HL-60/S4 treated with phorbol 12-myristate 13-acetate at 8.2 ng/mL for 4 days and 3 days (cell line): ENCODE results near the gene GCAT.

ENCODE experiments used
- in situ Hi-C: fragments of 300-500 bp; cut with MboI; formaldehyde crosslinking; loops from 2 replicates; pipeline ENCODE4 v1.15.0; 2022; ENCODE audit warnings: low sequenced_read_pairs

Gene GCAT

DNA sequence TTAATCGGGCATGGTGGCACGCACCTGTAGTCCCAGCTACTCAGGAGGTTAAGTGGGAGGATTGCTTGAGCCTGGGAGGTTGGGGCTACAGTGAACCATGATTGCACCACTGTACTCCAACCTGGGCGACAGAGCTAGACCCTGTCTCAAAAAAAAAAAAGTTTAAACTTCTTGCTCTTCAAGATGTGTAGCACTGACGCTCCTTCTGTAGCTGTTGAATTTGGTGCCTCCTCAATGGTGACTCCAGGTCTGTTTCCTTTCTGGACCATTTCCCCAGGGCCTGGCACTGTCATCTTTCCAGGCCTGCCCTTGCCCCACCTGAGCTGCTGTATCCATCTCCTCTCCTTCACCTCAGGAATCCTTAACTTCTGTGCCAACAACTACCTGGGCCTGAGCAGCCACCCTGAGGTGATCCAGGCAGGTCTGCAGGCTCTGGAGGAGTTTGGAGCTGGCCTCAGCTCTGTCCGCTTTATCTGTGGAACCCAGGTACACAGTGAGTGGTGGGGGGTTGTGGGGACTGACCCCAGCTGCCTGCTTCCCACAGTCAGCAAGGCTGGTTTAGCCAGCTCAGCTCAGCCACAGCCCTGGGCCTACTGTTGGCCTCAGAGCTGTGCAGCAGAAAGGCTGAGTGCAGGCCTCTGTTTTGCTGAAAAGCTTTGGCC lies 2.1 kb downstream of the GCAT start:
- in situ Hi-C loops, result no loop called here

- in situ Hi-C loops, result no loop called here
Observed at GRCh38 chr22:37811867-37812266, 4.1 kb downstream of the GCAT start.

DNA sequence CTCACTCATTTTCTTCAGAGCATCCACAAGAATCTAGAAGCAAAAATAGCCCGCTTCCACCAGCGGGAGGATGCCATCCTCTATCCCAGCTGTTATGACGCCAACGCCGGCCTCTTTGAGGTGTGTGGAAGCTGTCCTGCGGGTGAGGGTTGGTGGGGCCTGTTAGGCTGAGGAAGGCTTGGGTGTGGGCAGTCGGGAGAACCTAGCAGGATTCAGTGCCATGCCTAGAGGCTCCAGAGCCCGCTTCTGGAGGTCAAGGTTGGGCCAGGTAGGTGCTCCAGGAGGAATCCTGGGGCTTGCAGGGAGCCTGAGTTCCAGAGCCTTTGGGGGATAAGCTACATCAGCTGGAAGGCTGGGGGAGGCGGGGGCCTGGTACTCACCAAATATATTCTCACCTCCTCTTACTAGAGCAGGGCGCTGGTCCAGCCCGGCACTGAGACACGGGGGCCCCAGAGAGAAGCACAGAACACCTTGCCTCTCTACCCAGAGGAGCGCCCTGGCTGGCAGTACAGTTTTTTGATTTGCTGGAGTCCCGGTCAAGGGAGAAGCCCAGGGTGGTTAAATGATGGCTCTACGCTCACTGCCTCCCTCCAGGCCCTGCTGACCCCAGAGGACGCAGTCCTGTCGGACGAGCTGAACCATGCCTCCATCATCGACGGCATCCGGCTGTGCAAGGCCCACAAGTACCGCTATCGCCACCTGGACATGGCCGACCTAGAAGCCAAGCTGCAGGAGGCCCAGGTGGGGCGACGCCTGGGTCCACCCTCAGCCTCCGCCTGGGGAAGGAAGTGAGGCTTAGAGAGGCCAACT lies 5.3 kb downstream of the GCAT start:
- in situ Hi-C loops, result no loop called here

- in situ Hi-C loops, result no loop called here
Observed at GRCh38 chr22:37815593-37815992, 7.9 kb downstream of the GCAT start.

- in situ Hi-C loops, result no loop called here
Observed at GRCh38 chr22:37816543-37817180, 8.9 kb downstream of the GCAT start.

- in situ Hi-C loops, result no loop called here
Observed at GRCh38 chr22:37817705-37818408, 10.1 kb downstream of the GCAT start.

DNA sequence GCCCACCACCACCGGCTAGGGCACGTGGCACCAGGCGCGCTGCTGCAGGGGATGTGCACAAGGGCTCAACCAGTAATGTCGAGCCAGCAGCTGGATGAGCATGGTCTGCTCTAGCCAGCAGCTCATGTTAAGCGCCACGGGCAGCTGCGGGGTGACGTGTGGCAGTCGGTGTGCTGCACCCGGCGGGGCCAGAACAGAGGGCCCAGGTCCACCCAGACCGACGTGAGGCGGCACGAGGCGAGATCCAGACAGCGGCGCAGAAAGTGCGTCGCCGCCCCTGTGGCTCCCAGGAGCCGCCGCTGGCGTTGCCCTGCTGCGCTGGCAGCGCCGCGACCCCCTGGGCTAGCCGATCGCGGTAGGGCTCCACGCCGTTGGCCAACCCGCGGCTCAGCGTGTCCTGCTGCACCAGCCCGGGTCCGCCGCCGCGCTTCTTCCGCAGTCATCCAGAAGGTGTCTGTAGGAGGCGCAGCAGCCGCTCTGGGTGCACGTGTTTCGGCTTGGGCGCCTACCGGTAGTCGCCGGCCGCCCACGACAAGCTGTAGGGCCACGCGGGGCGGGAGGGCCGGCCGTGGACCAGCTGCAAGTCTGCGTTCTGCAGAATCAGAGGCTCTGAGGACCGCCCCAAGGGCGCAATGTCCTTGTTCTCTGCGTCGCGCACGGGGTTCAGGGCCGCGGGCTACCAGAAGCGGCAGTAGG lies 10.8 kb downstream of the GCAT start:
- in situ Hi-C loops, result no loop called here

DNA sequence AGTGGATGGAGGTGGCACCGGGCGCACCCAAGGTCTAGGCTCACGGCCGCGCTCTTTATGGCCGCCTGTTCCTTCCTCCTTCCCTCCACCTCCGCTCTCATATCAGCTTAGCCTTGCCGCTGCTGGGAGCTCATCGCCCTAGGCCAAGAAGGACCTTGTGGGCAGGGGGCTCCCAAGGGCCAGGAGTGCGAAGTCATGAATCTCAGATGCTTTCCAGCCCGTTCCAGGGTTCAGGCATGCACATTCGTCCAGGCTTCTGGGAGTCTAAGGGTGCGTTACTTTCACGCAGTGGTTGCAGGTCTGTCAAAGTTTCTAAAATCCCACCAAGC lies 11.3 kb downstream of the GCAT start:
- in situ Hi-C loops, result no loop called here

DNA sequence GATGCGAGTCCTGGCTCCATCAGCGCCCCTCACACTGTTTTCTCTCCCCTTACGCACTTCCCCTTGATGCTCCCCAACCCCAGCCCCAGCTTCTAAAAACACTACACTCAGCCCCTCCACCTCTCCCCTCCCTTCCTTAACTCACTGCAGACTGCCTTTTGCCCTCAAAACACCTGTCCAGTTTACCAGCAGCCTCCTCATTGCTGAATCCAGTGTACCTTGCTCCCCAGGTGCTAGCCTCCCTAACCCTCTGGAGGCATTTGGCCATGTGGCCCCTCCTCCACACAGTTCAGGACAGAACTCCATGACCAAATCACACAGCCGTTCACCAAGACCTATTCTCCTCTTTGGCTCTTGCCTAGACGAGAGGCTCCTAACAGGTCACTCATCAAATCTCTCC lies 12.6 kb downstream of the GCAT start:
- in situ Hi-C loops, result no loop called here

GRCh38 chr22:37822079-37822833 lies 14.5 kb downstream of the GCAT start:
- in situ Hi-C loops, result no loop called here

DNA sequence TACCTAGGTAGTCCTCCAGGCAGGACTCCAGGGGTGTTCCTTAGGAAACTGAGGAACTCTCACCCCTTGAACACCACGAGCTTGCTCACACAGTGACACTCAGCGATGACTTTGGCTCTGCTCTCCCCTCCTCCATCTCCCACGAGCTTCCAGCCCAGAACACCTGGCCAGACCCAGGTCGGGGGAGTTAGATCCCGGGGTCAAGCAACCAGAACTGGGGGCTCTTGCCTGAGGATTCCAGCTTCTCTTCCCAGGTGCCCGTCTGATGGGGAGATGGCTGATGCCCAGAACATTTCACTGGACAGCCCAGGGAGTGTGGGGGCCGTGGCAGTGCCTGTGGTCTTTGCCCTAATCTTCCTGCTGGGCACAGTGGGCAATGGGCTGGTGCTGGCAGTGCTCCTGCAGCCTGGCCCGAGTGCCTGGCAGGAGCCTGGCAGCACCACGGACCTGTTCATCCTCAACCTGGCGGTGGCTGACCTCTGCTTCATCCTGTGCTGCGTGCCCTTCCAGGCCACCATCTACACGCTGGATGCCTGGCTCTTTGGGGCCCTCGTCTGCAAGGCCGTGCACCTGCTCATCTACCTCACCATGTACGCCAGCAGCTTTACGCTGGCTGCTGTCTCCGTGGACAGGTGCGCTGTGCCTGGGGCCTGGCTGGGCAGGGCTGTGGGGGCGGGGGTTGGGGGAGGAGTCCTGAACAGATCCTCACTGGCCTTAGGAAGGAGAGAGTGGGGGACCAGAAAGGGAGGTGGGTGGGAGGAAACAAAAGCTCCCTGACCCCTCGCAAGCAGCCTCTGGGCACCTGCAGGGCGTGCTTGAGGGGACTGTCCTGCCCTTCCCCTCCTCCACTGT lies 15.6 kb downstream of the GCAT start, which contains the start of gene GALR3:
GALR3 (plus strand) TSS at position 249 of the 852 bp plus-strand sequence; CDS start at position 274, 25 bp downstream.
- in situ Hi-C loops, result no loop called here

DNA sequence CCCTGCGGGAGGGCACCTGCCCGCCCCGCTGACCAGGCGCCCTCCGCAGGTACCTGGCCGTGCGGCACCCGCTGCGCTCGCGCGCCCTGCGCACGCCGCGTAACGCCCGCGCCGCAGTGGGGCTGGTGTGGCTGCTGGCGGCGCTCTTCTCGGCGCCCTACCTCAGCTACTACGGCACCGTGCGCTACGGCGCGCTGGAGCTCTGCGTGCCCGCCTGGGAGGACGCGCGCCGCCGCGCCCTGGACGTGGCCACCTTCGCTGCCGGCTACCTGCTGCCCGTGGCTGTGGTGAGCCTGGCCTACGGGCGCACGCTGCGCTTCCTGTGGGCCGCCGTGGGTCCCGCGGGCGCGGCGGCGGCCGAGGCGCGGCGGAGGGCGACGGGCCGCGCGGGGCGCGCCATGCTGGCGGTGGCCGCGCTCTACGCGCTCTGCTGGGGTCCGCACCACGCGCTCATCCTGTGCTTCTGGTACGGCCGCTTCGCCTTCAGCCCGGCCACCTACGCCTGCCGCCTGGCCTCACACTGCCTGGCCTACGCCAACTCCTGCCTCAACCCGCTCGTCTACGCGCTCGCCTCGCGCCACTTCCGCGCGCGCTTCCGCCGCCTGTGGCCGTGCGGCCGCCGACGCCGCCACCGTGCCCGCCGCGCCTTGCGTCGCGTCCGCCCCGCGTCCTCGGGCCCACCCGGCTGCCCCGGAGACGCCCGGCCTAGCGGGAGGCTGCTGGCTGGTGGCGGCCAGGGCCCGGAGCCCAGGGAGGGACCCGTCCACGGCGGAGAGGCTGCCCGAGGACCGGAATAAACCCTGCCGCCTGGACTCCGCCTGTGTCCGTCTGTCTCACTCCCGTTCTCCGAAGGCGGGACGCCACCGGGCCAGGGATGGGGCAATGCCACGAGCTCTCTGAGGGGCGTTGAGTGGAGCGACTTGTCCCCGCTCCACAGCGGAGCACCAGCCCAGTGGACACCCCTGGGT lies 17.2 kb downstream of the GCAT start:
- in situ Hi-C loops, result no loop called here

GRCh38 chr22:37827056-37827455 lies 19.3 kb downstream of the GCAT start:
- in situ Hi-C loops, result no loop called here

- in situ Hi-C loops, result no loop called here
Observed at GRCh38 chr22:37830093-37830842, 22.5 kb downstream of the GCAT start.

DNA sequence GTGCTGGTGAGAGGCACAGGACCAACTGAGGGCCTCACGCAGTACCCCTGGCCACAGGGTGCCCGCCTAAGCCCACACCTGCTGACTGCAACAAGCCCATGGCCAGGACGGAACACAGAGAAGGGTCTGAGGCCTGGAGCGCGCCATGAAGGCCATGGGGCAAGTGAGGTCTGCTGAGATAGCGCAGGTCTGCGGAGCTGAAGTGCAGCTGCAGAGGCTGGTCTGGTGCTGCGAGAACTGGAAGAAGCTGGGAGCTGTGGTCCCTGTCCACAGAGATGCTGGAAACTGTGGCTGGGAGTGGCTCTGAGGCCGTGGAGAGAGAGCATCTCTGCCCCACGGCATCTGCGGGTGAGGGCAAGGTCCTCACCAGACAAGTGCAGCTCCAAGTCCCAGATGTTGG lies 23.7 kb downstream of the GCAT start:
- in situ Hi-C loops, result no loop called here

DNA sequence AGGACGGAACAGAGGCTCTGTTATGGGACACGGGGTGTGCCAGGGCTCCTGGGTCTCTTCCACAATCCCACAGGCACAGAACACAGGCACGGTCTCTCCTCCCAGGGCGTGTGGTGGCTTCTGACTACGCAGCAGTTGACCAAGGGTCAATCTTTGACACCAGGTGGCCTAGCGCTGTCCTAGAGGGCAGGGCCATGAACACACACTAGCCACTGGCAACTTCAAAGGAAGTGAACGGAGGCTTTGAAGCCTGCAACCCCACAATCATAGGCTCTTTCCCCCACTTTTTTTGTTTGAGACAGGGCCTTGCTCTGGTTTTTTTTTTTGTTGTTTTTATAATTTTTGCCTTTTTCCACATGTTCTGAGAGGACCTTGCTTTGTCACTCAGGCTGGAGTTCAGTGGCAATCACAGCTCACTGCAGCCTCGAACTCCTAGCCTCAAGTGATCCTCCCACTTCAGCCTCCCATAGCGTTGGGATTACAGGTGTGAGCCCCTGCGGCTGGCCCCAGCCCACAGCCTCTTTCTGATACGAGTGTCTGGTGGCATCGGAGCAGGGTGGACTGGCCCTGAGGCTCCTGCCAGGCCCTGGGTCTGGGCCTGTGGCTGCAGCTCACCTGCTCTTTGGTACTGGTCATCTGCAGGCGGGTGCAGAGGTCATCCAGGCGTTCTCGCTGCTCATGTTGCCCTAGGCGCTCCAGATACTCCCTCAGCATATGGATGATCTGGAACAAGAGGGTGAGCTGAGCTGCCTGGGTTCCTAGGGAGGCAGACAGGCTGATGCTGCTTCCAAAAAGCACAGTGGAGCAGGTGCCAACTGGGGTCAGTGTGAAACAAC lies 24.5 kb downstream of the GCAT start:
- in situ Hi-C loops, result no loop called here
